HG03575 (cell line): ENCODE measurements around the gene CACNG4.
"Not testable (repeated sequence)": the region's sequence is repeated elsewhere in the genome, so short reads cannot be mapped to it uniquely, and the experiment has no call there.

ENCODE experiments used
- ATAC-seq: cut with Tn5 transposase; IDR thresholded peaks from one replicate; pipeline ENCODE4 v1.9.1; 2021; ENCODE audit not compliant: unreplicated experiment, insufficient number of reproducible peaks, low FRiP score; ENCODE audit errors: extremely low read depth

Gene CACNG4

GRCh38 chr17:67026341-67026740, 61.8 kb downstream of the CACNG4 start:
- ATAC-seq: no peak

- ATAC-seq: no peak
Measured at GRCh38 chr17:67027031-67027628, 62.6 kb downstream of the CACNG4 start.

GRCh38 chr17:67030641-67031040, 66.1 kb downstream of the CACNG4 start:
- ATAC-seq: no peak

GRCh38 chr17:67032382-67032781, 67.9 kb downstream of the CACNG4 start:
- no peak for ATAC-seq

GRCh38 chr17:67032985-67033384, 68.5 kb downstream of the CACNG4 start:
- no peak for ATAC-seq

GRCh38 chr17:67033613-67034012, 69.1 kb downstream of the CACNG4 start:
- ATAC-seq: no peak

GRCh38 chr17:67035131-67036083, 70.9 kb downstream of the CACNG4 start:
- ATAC-seq: no peak

- ATAC-seq: no peak
Measured at GRCh38 chr17:67038861-67039365, 74.4 kb downstream of the CACNG4 start.

- no peak for ATAC-seq
Measured at GRCh38 chr17:67040652-67041051, 76.1 kb downstream of the CACNG4 start.

GRCh38 chr17:67041119-67041518, 76.6 kb downstream of the CACNG4 start:
- ATAC-seq: not testable (repeated sequence)

GRCh38 chr17:67041531-67041930, 77.0 kb downstream of the CACNG4 start:
- ATAC-seq: no peak

- ATAC-seq: no peak
Measured at GRCh38 chr17:67041941-67042899, 77.7 kb downstream of the CACNG4 start.

- ATAC-seq: no peak
Measured at GRCh38 chr17:67043283-67043682, 78.8 kb downstream of the CACNG4 start.

GRCh38 chr17:67044016-67044772, 79.7 kb downstream of the CACNG4 start, which contains the start of gene CACNG1:
TSS of gene CACNG1 (plus strand) at chr17:67044554. CDS start at chr17:67044661, 107 bp downstream.
- no peak for ATAC-seq

- ATAC-seq: no peak
Measured at GRCh38 chr17:67044940-67045339, 80.4 kb downstream of the CACNG4 start.

GRCh38 chr17:67046398-67046797, 81.9 kb downstream of the CACNG4 start:
- no peak for ATAC-seq

GRCh38 chr17:67047382-67047781, 82.9 kb downstream of the CACNG4 start:
- no peak for ATAC-seq

- ATAC-seq: no peak
Measured at GRCh38 chr17:67049025-67049739, 84.7 kb downstream of the CACNG4 start.
